GM12872 (cell line): Measurements from ENCODE around the gene MAPK12.
A peak's percentile ranks its signal among the peaks of the same experiment; 100 is the strongest.

Source experiments
- TF ChIP-seq, protein P1 (sequence below): IDR thresholded peaks from 3 replicates; pipeline ENCODE4 v1.5.1; 2011; ENCODE audit warnings: low read depth, mild to moderate bottlenecking, low read length, moderate library complexity; ENCODE audit not compliant: insufficient read depth

The MAPK12 gene

DNA sequence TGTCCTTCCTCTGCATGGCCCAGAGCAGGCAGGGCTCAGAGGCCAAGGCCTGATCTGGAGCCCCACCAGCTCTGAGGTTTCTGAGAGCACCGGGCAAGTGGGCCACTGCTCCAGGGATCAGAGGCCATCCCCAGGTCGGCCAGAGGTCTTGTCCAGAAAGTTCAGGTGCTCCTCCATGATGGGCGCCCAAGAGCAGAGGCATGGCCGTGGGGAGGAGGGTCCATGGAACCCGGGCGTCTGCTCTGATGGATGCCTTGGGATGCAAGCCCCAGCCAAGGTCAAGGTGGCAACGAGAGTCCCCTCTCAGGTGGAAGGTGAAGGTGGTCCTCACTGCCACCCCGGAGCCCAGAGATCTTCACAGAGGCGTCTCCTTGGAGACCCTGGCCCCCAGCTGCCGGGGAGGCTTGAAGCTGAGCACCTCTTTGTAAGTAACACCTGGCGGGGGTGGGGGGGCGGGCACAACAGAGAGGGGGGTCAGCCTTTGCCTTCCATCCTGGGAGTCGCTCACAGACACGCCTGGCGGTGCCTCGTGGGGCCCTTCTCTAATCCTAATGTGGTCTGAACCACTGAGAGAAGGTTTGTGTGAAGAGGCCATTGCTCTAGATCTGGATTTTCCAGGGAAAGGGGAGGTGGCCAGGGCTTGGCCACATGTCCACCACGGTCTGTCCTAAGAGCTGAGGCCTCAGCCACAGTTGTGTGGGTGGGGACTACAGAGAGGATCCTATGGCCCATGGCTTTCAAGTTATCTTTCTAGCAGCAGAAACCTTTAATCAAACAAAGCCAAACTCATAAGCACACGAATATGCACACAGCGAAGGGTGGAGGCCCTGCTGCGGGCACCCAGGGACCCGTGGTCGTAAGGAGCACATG, 8.2 kb downstream of the MAPK12 start:
- TF ChIP-seq, protein P1, sequence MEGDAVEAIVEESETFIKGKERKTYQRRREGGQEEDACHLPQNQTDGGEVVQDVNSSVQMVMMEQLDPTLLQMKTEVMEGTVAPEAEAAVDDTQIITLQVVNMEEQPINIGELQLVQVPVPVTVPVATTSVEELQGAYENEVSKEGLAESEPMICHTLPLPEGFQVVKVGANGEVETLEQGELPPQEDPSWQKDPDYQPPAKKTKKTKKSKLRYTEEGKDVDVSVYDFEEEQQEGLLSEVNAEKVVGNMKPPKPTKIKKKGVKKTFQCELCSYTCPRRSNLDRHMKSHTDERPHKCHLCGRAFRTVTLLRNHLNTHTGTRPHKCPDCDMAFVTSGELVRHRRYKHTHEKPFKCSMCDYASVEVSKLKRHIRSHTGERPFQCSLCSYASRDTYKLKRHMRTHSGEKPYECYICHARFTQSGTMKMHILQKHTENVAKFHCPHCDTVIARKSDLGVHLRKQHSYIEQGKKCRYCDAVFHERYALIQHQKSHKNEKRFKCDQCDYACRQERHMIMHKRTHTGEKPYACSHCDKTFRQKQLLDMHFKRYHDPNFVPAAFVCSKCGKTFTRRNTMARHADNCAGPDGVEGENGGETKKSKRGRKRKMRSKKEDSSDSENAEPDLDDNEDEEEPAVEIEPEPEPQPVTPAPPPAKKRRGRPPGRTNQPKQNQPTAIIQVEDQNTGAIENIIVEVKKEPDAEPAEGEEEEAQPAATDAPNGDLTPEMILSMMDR: no peak

- TF ChIP-seq, protein P1: peak; percentile 74
Observed at GRCh38 chr22:50252082-50253045, 9.1 kb downstream of the MAPK12 start.

- TF ChIP-seq, protein P1: no peak
Observed at GRCh38 chr22:50251477-50252081, 9.9 kb downstream of the MAPK12 start.

DNA sequence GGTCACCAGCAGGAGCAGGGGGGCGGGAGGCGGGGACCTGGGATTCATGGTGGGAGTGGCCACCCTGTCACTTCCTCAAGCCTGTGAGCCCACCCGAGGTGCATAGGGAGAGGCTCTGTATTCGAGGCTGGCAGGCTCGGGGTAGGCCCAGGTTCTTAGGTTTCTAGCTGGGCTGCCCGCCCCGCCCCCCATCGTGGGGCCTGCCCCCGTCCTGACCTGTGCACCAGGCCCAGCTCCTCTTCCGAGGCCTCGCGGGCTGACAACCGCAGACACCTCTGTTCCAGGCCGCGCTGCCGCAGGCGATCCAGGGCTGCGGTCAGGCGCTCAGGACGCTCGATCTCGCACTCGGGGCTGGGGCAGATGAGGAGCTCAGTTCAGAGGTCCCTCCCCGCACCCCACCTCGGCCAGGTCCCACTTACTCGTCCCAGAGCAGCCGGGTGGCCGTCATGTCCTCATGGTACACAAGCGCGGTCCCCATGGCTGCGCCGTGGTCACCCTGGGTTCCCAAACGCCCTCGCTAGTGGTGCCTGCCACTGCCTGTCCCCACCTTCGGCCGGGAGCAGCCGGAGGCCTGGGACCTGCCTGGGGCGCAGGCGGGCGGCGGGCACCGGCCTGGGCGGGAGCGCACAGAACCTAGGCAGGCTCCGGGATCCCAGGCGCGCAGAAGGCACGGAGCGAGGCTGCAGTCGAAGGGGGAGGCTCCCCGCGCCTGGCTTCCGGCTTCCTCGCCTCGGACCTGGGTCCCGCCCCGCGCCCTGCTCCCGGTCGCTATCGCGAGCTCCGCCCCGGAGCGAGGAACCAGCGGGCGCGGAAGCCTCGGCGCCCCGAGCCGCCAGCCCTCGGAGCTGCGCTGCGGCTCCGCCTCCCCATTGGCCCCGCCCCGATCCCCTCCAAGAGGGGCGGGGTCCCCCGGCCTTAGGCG, 10.7 kb downstream of the MAPK12 start, which contains the start of gene HDAC10:
Gene HDAC10, minus strand, starts transcription at position 711 of the 922 bp plus-strand sequence. Its CDS starts 233 bp downstream, at position 478.
- TF ChIP-seq, protein P1: no peak

GRCh38 chr22:50250249-50250554, 11.3 kb downstream of the MAPK12 start:
- TF ChIP-seq, protein P1: no peak

DNA sequence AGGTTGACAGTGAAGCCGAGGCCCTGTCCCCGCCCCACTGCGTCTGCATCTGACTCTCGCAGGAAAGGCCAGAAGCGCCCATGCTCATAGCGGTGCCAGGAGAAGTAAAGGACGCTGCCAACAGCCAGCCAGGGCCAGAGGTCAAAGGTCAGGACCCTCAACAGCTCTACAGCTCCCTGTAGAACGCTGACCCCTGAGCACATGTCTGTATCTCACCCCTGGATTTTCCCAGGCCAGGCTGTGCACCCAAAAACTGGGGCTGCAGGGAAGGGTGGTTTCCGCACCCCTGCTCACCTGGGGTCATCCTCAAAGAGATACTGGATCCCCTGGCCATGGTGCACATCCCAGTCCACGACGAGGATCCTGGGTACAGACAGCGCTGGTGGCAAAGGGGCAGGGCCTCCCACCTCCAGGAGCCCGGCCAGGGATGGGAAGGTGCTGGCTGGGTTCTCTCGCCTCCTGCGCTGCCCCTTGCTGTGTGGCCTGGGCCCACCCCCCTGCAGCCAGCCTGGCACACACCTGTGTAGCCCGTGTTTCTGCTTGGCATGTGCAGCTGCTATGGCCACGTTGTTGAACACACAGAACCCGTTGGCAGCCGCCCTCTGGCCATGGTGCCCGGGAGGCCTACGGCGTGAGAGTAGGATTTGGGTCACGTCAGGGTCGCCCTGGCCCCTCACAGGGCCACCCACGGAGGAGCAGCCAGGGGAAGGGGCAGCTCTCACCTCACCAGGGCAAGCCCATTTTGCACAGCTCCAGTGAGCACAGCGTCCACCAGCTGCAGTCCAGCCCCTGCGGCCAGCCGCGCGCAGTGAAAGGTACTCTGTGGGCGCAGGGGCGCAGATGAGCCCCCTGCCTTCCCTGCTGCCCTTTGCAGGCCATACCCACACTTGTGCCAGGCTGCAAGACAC, 11.9 kb downstream of the MAPK12 start:
- TF ChIP-seq, protein P1: no peak
